ENCODE data around the gene AMOT.

The AMOT gene

GRCh38 chrX:112731793-112732192 lies 108.8 kb downstream of the AMOT start:
- peak; percentile 0 for DNase-seq

Measured in amniotic stem cell (primary cell).